Measurements from ENCODE around the gene ADCY2.

The ADCY2 gene

DNA sequence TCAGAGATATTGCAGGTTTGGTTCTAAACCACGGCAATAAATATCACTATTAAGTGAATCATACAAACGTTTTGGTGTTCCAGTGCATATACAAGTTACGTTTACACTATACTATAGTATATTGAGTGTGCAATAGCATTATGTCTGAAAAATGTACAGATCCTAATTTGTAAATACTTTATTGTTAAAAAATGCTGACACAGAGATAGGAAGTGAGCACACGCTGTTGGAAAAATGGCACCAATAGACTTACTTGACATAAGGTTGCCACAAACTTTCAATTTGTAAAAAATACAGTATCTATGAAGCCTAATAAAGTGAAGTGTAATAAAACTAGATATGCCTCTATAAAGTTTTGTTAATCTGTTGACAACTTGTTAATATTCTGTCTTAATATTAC is 439.0 kb downstream of the ADCY2 start:
- no peak for DNase-seq (ENCODE audit: low spot score)

DNA sequence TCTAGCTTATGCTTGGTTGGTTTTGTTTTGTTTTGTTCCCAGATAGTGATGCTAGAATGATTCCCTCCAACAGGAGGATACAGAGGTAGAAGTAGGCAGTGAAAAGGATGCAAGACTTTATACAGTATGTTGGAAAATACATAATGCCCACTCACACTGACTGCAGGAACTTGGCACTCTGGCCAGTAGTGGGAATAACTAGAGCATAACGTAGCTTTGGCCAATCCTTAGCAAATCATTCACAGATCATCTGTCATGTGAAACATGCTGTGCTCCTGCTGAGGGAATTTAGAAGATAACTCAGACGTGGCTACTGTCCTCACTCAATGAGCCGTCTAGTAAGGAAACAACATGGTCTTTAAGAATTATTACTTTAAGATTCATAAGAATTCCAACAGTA is 441.5 kb downstream of the ADCY2 start:
- DNase-seq (ENCODE audit: low spot score), result no peak

DNA sequence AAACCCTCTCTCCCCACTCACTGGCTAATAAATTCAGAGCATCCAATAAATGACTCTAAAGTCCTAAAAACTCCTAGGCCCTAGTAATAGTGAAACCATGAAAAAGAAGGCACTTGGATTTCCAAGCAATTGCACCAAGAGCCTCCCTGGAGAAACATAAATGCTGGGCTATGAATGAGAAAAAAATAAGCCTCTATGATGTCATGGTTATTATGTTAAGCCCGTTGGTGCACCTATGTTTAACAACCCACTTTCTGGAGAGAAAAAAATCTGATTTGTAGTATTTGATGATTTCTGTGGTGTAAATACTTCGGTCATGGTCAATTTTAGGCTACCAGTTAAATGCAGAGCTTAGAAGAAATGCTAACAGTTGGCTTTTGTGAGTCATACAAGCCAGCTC is 446.6 kb downstream of the ADCY2 start:
- no peak for DNase-seq (ENCODE audit: low spot score)

DNA sequence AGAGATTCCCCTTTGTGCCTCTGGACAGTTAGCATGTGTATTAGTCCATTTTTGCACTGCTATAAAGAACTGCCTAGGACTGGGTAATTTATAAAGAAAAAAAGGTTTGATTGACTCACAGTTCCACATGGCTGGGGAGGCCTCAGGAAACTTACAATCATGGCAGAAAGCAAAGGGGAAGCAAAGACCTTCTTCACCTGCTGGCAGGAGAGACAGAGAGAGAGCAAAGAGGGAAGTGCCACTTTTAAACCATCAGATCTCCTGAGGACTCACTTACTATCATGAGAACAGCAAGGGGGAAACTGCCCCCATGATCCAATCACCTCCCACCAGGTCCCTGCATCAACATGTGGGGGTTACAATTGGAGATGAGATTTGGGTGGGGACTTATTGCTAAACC is 449.0 kb downstream of the ADCY2 start:
- DNase-seq (ENCODE audit: low spot score), result no peak

DNA sequence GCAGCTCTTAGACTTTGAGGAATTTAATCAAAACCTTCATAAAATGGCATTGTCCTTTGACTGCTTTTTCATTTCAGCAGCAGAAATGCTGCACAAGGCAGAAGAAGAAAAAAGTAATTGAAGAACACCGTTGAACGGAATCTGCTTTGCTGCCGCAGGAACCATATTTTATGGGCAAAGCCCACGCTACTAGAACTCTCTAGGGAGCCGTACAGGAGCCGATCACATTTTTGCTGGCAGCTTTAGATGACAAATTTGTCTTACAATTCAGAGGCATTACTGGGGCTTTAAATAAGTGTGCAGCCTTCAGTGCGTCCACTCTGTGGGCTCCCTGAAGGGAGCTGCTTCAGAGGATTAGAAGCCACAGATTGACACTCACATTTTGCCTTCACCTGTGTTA is 449.6 kb downstream of the ADCY2 start:
- DNase-seq (ENCODE audit: low spot score), result no peak

DNA sequence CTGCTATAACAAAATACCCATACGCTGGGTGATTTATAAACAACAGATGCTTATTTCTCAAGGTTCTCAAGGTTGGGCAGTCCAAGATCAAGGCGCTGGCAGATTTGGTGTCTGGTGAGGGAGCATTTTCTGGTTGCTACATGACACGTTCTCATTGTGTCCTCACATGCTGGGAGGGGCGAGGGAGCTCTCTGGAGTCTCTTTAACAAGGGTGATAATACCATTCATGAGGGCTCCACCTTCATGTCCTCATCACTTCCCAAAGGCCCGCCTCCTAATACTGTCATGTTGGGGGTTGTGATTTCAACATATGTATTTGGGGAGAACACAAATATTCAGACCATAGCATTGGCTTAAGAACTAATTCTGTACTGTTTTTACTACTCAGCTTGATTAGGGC is 450.4 kb downstream of the ADCY2 start:
- no peak for DNase-seq (ENCODE audit: low spot score)

DNA sequence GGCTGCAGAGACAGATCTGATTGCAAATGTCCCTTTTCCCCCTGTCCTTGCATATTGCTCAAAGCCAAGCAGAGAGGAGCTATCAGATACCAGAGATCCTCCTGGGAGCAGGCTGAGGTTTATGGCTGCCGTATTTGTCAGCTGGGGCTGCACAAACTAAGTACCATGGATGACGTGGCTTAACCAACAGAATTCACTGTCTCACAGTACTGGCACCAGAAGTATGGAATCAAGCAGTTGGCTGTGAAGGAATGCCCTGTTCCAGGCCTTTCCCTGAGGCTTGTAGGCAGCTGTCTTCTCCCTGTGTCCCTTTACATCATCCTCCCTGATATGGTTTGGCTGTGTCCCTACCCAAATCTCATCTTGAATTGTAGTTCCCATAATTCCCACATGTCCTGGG is 452.4 kb downstream of the ADCY2 start:
- no peak for DNase-seq (ENCODE audit: low spot score)

- peak; percentile 56 for DNase-seq (ENCODE audit: low spot score)
Observed at GRCh38 chr5:7849681-7850394, 453.9 kb downstream of the ADCY2 start.

DNA sequence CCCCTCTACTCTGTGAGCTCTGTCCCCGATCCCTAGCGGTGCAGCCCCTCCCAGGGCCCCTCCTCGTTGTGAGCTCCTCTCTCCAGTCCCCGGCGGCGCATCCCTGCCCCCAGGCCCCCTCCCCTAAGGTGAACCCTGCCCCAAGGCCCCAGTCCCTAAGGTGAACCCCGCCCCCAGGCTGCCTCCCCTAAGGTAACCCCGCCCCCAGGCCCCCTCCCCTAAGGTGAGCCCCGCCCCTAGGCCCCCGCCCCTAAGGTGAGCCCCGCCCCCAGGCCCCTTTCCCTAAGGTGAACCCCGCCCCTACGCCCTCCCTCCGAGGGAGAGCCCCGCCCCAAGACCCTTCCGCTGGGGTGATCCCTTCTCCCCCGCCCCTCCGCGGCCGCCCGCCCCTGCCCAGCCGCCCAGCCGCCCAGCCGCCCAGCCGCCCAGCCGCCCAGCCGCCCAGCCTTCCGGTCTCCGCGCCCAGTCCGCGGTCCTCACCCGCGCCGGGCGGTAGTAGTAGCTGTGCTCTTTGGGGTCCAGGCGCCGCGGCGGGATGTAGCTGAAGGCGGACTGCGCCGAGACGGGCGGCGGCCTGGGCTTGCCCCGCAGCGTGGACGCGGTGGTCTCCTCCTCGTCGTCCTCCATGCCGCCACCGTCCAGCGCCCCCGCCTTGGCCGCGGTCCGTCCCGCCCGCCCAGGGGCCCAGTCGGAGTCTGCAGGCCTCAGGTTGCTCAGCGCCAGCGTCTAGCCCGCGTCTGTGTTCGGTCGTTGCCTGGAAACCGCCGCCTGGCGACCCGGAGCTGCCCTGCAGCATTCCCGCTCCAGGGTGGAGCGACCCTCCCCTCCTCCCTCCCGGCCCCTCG is 454.7 kb downstream of the ADCY2 start, which contains the start of gene CFAP90:
CFAP90 (minus strand) TSS at position 739 of the 845 bp plus-strand sequence; CDS start at position 627, 112 bp downstream.
- peak; percentile 88 for DNase-seq (ENCODE audit: low spot score)

GRCh38 chr5:7851240-7851592 is 455.3 kb downstream of the ADCY2 start:
- no peak for DNase-seq (ENCODE audit: low spot score)

DNA sequence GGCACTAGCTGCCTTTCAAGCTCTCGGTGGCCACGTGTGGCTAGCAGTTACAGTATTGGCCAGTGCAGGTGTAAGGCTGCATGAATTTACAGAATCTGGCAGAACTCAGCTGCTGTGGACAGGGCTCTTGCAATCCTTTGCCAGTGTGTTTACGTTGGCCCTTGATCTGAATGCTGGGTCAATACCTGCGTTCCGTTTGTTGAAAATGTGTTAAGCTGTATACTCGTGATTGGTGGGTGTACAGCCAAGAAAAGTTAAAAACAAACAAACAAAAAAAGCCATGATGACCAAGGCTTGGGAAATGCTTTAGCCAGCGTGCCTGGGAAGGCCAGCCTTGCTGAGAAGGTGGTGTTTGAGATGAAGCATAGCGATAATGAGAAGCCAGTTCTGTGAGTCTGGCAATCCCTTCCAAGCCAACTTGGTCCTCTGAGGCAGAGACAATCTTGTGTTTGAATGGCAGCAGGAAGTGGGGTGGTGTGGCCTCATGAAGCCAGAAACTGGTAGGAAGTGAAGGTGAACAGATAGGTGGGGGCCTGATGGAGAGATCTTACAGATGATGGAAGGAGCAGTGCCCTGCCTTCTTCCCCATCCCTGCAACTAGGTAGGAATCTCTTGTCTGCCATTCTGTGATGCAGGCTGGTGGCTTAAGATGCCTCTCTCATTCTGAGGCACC is 455.8 kb downstream of the ADCY2 start:
- DNase-seq (ENCODE audit: low spot score), result no peak

DNA sequence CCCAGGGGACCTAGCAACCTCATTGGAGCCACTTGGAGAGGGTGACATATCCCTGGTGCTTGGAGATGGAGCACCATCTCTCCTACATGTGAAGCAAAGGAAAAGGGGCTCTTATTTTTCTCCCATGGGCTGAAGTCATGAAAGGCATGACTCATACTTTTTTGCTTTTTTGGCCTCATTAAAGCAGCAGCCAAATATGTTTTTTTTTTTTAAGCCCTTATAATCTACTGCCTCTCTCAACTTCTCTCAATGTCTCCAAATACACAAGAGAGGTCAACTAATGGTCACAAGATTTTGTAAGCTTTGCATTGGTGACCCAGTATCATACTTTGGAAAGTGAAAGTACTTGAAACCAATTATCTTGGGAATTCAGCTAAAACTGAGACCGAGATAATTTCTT is 456.6 kb downstream of the ADCY2 start:
- DNase-seq (ENCODE audit: low spot score), result no peak

GRCh38 chr5:7852988-7853387 is 457.1 kb downstream of the ADCY2 start:
- no peak for DNase-seq (ENCODE audit: low spot score)

DNA sequence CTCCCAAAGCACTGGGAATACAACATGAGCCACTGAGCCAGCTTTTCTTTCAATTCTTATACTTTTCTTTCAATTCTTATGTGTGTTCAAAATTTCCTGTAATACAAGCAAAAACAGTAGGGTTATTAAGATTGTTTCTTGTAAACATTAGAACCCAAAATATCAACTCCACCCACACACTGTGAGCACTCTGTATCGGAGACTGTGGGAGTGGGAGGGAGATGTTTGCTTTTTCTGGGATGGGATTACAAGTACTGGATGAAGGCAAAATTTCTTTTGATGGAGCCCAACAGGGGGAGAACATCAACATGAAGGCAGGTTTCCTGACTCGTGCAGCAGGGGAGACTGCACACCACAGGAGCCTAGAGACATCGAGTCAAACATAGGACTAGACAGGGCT is 459.7 kb downstream of the ADCY2 start:
- DNase-seq (ENCODE audit: low spot score), result no peak

GRCh38 chr5:7856855-7857254 is 460.9 kb downstream of the ADCY2 start:
- peak; percentile 42 for DNase-seq (ENCODE audit: low spot score)

DNA sequence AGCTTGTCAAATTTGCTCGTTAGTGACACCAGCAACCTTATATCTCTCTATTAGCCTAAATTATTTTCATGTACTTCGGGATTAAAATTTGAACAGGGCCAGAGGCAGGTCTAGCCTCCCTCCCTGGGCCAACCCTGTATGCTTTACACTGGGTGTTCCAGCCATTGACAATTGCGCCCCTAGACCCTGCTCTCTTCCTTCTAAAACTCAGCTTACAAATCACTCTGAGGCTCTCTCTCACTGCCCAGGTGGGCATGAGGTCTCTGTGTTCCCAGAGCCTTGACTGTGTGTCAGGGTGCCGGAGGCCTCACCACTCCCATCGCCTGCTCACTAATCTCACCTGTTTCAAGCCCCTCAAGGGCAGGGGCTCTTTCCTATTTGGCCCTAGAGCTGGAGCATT is 461.4 kb downstream of the ADCY2 start:
- DNase-seq (ENCODE audit: low spot score), result no peak

GRCh38 chr5:7857926-7858632 is 462.1 kb downstream of the ADCY2 start:
- no peak for DNase-seq (ENCODE audit: low spot score)

DNA sequence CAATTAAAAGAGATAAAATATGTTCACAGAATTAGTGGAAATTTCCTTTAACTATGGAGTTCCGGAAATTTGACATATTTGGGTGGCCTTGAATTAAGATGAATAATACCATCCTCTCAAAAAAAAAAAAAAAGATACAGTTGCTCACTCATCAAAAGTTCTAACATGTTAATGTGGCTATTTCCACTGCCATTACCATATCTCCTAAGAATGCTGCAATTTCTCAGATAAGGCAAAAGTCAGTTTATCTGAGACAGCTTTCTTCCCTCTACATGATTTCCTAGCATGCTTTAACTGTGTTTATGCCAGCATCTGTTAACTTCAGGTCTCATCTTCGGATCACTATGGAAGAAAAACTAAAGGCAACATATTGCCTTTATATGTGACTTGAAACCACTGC is 470.3 kb downstream of the ADCY2 start:
- DNase-seq (ENCODE audit: low spot score), result no peak

GRCh38 chr5:7867260-7867659 is 471.3 kb downstream of the ADCY2 start:
- DNase-seq (ENCODE audit: low spot score), result no peak

- no peak for DNase-seq (ENCODE audit: low spot score)
Observed at GRCh38 chr5:7868427-7868772, 472.5 kb downstream of the ADCY2 start.

- DNase-seq (ENCODE audit: low spot score), result peak; percentile 97
Observed at GRCh38 chr5:7868773-7869473, 473.0 kb downstream of the ADCY2 start, which contains the start of the genes FASTKD3 and MTRR. FASTKD3 (minus strand) TSS chr5:7869031; CDS start chr5:7868083, 948 bp downstream. MTRR (plus strand) TSS chr5:7869148; CDS start chr5:7870795, 1,647 bp downstream.
